ENCODE results near the gene FBLN5.
"Not testable (repeated sequence)": the region's sequence is repeated elsewhere in the genome, so short reads cannot be mapped to it uniquely, and the experiment has no call there.

Gene FBLN5

GRCh38 chr14:91879196-91879595 is 68.3 kb downstream of the FBLN5 start:
- WGBS: 76% methylated on average over 6 of the region's 6 CpGs
- no peaks in the 10 kb centered on the region for H3K9me3 ChIP-seq (ENCODE audit: insufficient read depth, low read depth, low read length)
- no peak overlapping the region for H3K9ac ChIP-seq (ENCODE audit: low read depth, low read length)
- H3K27me3 ChIP-seq (ENCODE audit: insufficient read depth, low read length): no peaks in the 10 kb centered on the region
- H3K36me3 ChIP-seq (ENCODE audit: insufficient read depth, low read length): no peaks in the 10 kb centered on the region
- no peak overlapping the region for H3K4me3 ChIP-seq (ENCODE audit: low read length)
- no peak overlapping the region for H3K27ac ChIP-seq (ENCODE audit: low read depth, low read length)
- no peaks in the 10 kb centered on the region for H3K4me1 ChIP-seq (ENCODE audit: insufficient read depth, low read length)

- H3K9me3 ChIP-seq (ENCODE audit: insufficient read depth, low read depth, low read length): no peaks in the 10 kb centered on the region
- no peak overlapping the region for H3K27ac ChIP-seq (ENCODE audit: low read depth, low read length)
- no peak overlapping the region for H3K9ac ChIP-seq (ENCODE audit: low read depth, low read length)
- H3K4me1 ChIP-seq (ENCODE audit: insufficient read depth, low read length): no peaks in the 10 kb centered on the region
- H3K36me3 ChIP-seq (ENCODE audit: insufficient read depth, low read length): no peaks in the 10 kb centered on the region
- H3K4me3 ChIP-seq (ENCODE audit: low read length): no peak overlapping the region
- H3K27me3 ChIP-seq (ENCODE audit: insufficient read depth, low read length): no peaks in the 10 kb centered on the region
- WGBS: 94% methylated on average over 5 of the region's 5 CpGs
Observed at GRCh38 chr14:91878274-91878673, 69.2 kb downstream of the FBLN5 start.

- Histone ChIP-seq H3K27me3 (ENCODE audit: insufficient read depth, low read length) (no peaks in the 10 kb centered on the region), H3K9ac (ENCODE audit: low read depth, low read length) (no peak overlapping the region), H3K4me3 (ENCODE audit: low read length) (no peak overlapping the region), H3K36me3 (ENCODE audit: insufficient read depth, low read length) (no peaks in the 10 kb centered on the region), H3K27ac (ENCODE audit: low read depth, low read length) (no peak overlapping the region), H3K4me1 (ENCODE audit: insufficient read depth, low read length) (no peaks in the 10 kb centered on the region), H3K9me3 (ENCODE audit: insufficient read depth, low read depth, low read length) (no peaks in the 10 kb centered on the region)
- 85% methylated on average over 13 of the region's 13 CpGs for WGBS
Observed at GRCh38 chr14:91877376-91877915, 70.0 kb downstream of the FBLN5 start.

- no peaks in the 10 kb centered on the region for H3K9me3 ChIP-seq (ENCODE audit: insufficient read depth, low read depth, low read length)
- no peak overlapping the region for H3K9ac ChIP-seq (ENCODE audit: low read depth, low read length)
- H3K4me1 ChIP-seq (ENCODE audit: insufficient read depth, low read length): no peaks in the 10 kb centered on the region
- no peaks in the 10 kb centered on the region for H3K36me3 ChIP-seq (ENCODE audit: insufficient read depth, low read length)
- no peaks in the 10 kb centered on the region for H3K27me3 ChIP-seq (ENCODE audit: insufficient read depth, low read length)
- H3K4me3 ChIP-seq (ENCODE audit: low read length): no peak overlapping the region
- 88% methylated on average over 6 of the region's 6 CpGs for WGBS
- H3K27ac ChIP-seq (ENCODE audit: low read depth, low read length): no peak overlapping the region
Observed at GRCh38 chr14:91876492-91876891, 71.0 kb downstream of the FBLN5 start.

GRCh38 chr14:91875525-91876286 is 71.8 kb downstream of the FBLN5 start:
- Histone ChIP-seq H3K27ac (ENCODE audit: low read depth, low read length) (no peak overlapping the region), H3K4me1 (ENCODE audit: insufficient read depth, low read length) (no peaks in the 10 kb centered on the region), H3K36me3 (ENCODE audit: insufficient read depth, low read length) (no peaks in the 10 kb centered on the region), H3K4me3 (ENCODE audit: low read length) (no peak overlapping the region), H3K27me3 (ENCODE audit: insufficient read depth, low read length) (no peaks in the 10 kb centered on the region), H3K9ac (ENCODE audit: low read depth, low read length) (no peak overlapping the region), H3K9me3 (ENCODE audit: insufficient read depth, low read depth, low read length) (no peaks in the 10 kb centered on the region)
- WGBS: 90% methylated on average over 9 of the region's 9 CpGs

GRCh38 chr14:91873471-91874415 is 73.8 kb downstream of the FBLN5 start:
- Histone ChIP-seq H3K4me1 (ENCODE audit: insufficient read depth, low read length) (peaks cover 6% of the 10 kb centered on the region), H3K9ac (ENCODE audit: low read depth, low read length) (no peak overlapping the region), H3K27ac (ENCODE audit: low read depth, low read length) (no peak overlapping the region), H3K9me3 (ENCODE audit: insufficient read depth, low read depth, low read length) (no peaks in the 10 kb centered on the region), H3K36me3 (ENCODE audit: insufficient read depth, low read length) (no peaks in the 10 kb centered on the region), H3K27me3 (ENCODE audit: insufficient read depth, low read length) (no peaks in the 10 kb centered on the region), H3K4me3 (ENCODE audit: low read length) (no peak overlapping the region)
- WGBS: 94% methylated on average over 15 of the region's 15 CpGs

GRCh38 chr14:91872517-91873470 is 74.7 kb downstream of the FBLN5 start:
- no peak overlapping the region for H3K9ac ChIP-seq (ENCODE audit: low read depth, low read length)
- H3K9me3 ChIP-seq (ENCODE audit: insufficient read depth, low read depth, low read length): no peaks in the 10 kb centered on the region
- H3K36me3 ChIP-seq (ENCODE audit: insufficient read depth, low read length): no peaks in the 10 kb centered on the region
- no peaks in the 10 kb centered on the region for H3K27me3 ChIP-seq (ENCODE audit: insufficient read depth, low read length)
- H3K4me3 ChIP-seq (ENCODE audit: low read length): no peak overlapping the region
- peaks cover 6% of the 10 kb centered on the region for H3K4me1 ChIP-seq (ENCODE audit: insufficient read depth, low read length)
- 84% methylated on average over 15 of the region's 15 CpGs for WGBS
- H3K27ac ChIP-seq (ENCODE audit: low read depth, low read length): no peak overlapping the region

GRCh38 chr14:91872011-91872501 is 75.4 kb downstream of the FBLN5 start:
- Histone ChIP-seq H3K27me3 (ENCODE audit: insufficient read depth, low read length) (no peaks in the 10 kb centered on the region), H3K4me3 (ENCODE audit: low read length) (no peak overlapping the region), H3K4me1 (ENCODE audit: insufficient read depth, low read length) (peaks cover 6% of the 10 kb centered on the region), H3K27ac (ENCODE audit: low read depth, low read length) (no peak overlapping the region), H3K9ac (ENCODE audit: low read depth, low read length) (no peak overlapping the region), H3K36me3 (ENCODE audit: insufficient read depth, low read length) (no peaks in the 10 kb centered on the region), H3K9me3 (ENCODE audit: insufficient read depth, low read depth, low read length) (no peaks in the 10 kb centered on the region)
- WGBS: 100% methylated on average over 3 of the region's 3 CpGs

- H3K27ac ChIP-seq (ENCODE audit: low read depth, low read length); H3K9me3 ChIP-seq (ENCODE audit: insufficient read depth, low read depth, low read length); H3K4me1 ChIP-seq (ENCODE audit: insufficient read depth, low read length); H3K4me3 ChIP-seq (ENCODE audit: low read length); H3K9ac ChIP-seq (ENCODE audit: low read depth, low read length); H3K27me3 ChIP-seq (ENCODE audit: insufficient read depth, low read length); H3K36me3 ChIP-seq (ENCODE audit: insufficient read depth, low read length): not testable (repeated sequence)
- 98% methylated on average over 4 of the region's 4 CpGs for WGBS
Observed at GRCh38 chr14:91871401-91871800, 76.1 kb downstream of the FBLN5 start.

- H3K27me3 ChIP-seq (ENCODE audit: insufficient read depth, low read length): no peaks in the 10 kb centered on the region
- H3K4me1 ChIP-seq (ENCODE audit: insufficient read depth, low read length): peaks cover 6% of the 10 kb centered on the region
- H3K9ac ChIP-seq (ENCODE audit: low read depth, low read length): no peak overlapping the region
- no peaks in the 10 kb centered on the region for H3K36me3 ChIP-seq (ENCODE audit: insufficient read depth, low read length)
- no peaks in the 10 kb centered on the region for H3K9me3 ChIP-seq (ENCODE audit: insufficient read depth, low read depth, low read length)
- H3K27ac ChIP-seq (ENCODE audit: low read depth, low read length): no peak overlapping the region
- 83% methylated on average over 1 of the region's 2 CpGs for WGBS
- no peak overlapping the region for H3K4me3 ChIP-seq (ENCODE audit: low read length)
Observed at GRCh38 chr14:91870890-91871289, 76.6 kb downstream of the FBLN5 start.

Measured in HUES64 (cell line).